ENCODE measurements around the gene CTSC.

- TF ChIP-seq EP300 (IDR thresholded peaks at IDR 0.05) (no peak), POLR2A (IDR thresholded peaks at IDR 0.05) (no peak)
Measured at GRCh38 chr11:88297863-88298262, 39.7 kb downstream of the CTSC start.

Data from sigmoid colon (tissue), 4 donors.